Omental fat pad (tissue), 4 donors: ENCODE data around the gene B3GLCT. TPM values are rescaled to one million over a fixed set of nuclear protein-coding genes. Genes with fewer than 3 reads are reported as not detected.
"Not testable (repeated sequence)": the region's sequence is repeated elsewhere in the genome, so short reads cannot be mapped to it uniquely, and the experiment has no call there.

Experiments
- ATAC-seq: fragments of 150-250 bp; one replicate; pipeline ENCODE4 v1.9.1; 2016; ENCODE audit warnings: mild to moderate bottlenecking, moderate library complexity; ENCODE audit not compliant: low FRiP score
- DNase-seq: peaks from one replicate; pipeline ENCODE4 v3.0.0-alpha.2; 2019; ENCODE audit warnings: low spot score
- CTCF ChIP-seq, 3 donors: fragments of 450-650 bp; IDR thresholded peaks; one replicate each; pipeline ENCODE4 v1.5.1; 2016 to 2017; ENCODE audit warnings: antibody characterized with exemption in 3 of 3, mild to moderate bottlenecking in 3 of 3, moderate library complexity in 2 of 3
- total RNA-seq, 4 donors: library from RNA; depleted of rRNA; stranded (reverse); fragments of >200 nt; gene quantifications; one replicate each; pipeline ENCODE4 v1.1.0, GENCODE V29; 2016

B3GLCT gene
- total RNA-seq, 4 donors from 2014 or later = 5.4 to 16.4 (median 6.6) TPM

- DNase-seq (no peak), ATAC-seq (peak; percentile 50)
- TF ChIP-seq CTCF (IDR thresholded peaks at IDR 0.05) = no peak
Measured at GRCh38 chr13:31172001-31172400, 27.8 kb upstream of the B3GLCT start.

DNA sequence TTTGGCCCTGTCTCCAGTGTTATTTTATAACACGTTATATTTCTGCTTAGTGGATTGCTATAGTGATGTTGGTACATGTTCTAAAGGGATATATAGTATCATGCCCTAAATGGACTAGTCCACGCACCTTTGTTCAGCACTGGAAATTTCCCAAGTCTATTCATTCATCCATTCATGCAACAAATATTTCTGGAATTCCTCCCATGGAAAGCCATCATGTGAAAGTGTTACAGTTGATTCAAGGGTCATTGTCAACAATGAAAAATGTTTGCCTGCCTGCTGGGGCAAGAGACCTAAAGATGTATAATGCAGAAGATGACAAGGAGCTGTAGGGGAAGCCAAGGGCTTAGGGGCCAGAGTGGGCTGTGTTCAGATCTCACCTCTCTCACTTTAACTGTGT lies 27.2 kb upstream of the B3GLCT start:
- DNase-seq (no peak), ATAC-seq (peak; percentile 74)
- no peak for TF ChIP-seq CTCF (IDR thresholded peaks at IDR 0.05)

DNA sequence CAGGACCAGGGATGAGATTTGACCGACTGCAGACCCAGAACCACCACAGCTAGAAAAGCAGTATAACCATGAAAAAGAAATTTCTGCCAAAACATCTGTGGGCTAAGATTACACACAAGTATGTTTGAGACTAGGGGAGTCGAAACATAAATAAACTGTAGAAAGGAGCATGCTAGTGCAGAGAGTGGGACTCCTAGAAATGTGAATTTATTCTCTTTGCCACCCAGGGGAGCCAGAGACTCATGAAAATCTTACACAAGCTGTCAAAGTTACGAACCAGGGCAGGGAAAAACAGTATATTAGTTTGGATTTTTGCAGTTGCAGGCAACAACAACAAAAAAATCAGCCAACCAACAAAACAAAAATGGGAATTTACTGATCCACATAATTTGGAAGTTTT lies 25.8 kb upstream of the B3GLCT start:
- ATAC-seq = no peak

GRCh38 chr13:31175847-31176532 lies 23.8 kb upstream of the B3GLCT start:
- TF ChIP-seq CTCF (IDR thresholded peaks at IDR 0.05) = no peak
- ATAC-seq (no peak), DNase-seq (no peak)

More for the DNA sequence above, 25.8 kb upstream of the B3GLCT start:
- TF ChIP-seq CTCF (IDR thresholded peaks at IDR 0.05) = no peak
- no peak for DNase-seq

GRCh38 chr13:31177813-31178495 lies 21.8 kb upstream of the B3GLCT start:
- not testable (repeated sequence) for DNase-seq, ATAC-seq

GRCh38 chr13:31179241-31179640 lies 20.5 kb upstream of the B3GLCT start:
- TF ChIP-seq CTCF (IDR thresholded peaks at IDR 0.05) = no peak
- DNase-seq = no peak

GRCh38 chr13:31179754-31180153 lies 20.0 kb upstream of the B3GLCT start:
- ATAC-seq (no peak), DNase-seq (no peak)
- TF ChIP-seq CTCF (IDR thresholded peaks at IDR 0.05) = no peak

More at GRCh38 chr13:31179241-31179640, 20.5 kb upstream of the B3GLCT start:
- ATAC-seq = no peak
